Sigmoid colon (tissue), 7 donors: ENCODE results near the gene TSPO2. TPM values are rescaled to one million over a fixed set of nuclear protein-coding genes. Genes with fewer than 3 reads are reported as not detected.
A peak's percentile ranks its signal among the peaks of the same experiment; 100 is the strongest.

Source experiments
- DNase-seq: peaks from one replicate; pipeline ENCODE4 v3.0.0-alpha.2; 2019
- H3K27ac ChIP-seq, 4 donors: fragments of 200-600 bp; sonication (generic); one replicate each; pipeline ENCODE4 v1.5.1; 2016 to 2019; ENCODE audit warnings: mild to moderate bottlenecking in 1 of 4
- H3K27me3 ChIP-seq, 3 donors: fragments of 200-600 bp; sonication (generic); one replicate each; pipeline ENCODE4 v1.5.1; 2019; ENCODE audit warnings: mild to moderate bottlenecking in 1 of 3
- H3K36me3 ChIP-seq, 4 donors: fragments of 200-600 bp; sonication (generic); one replicate each; pipeline ENCODE4 v1.5.1; 2016 to 2019
- H3K4me1 ChIP-seq, 4 donors: fragments of 200-600 bp; sonication (generic); one replicate each; pipeline ENCODE4 v1.5.1; 2017 to 2019
- H3K4me3 ChIP-seq, 4 donors: fragments of 200-600 bp; sonication (generic); one replicate each; pipeline ENCODE4 v1.5.1; 2017 to 2019; ENCODE audit warnings: mild to moderate bottlenecking in 2 of 4, moderate library complexity in 1 of 4
- H3K9me3 ChIP-seq, 4 donors: fragments of 200-600 bp in 3 of 4; sonication (generic) in 3 of 4; one replicate each; pipeline versions ENCODE4 v1.5.1 to v1.6.1; 2013 to 2019
- EP300 ChIP-seq, 4 donors: sonication (generic); formaldehyde crosslinking; IDR thresholded peaks; one replicate each; pipeline ENCODE4 v1.6.1; 2017; ENCODE audit warnings: antibody characterized with exemption in 4 of 4
- POLR2A ChIP-seq, 2 donors: fragments of 450-650 bp; IDR thresholded peaks; one replicate each; pipeline ENCODE4 v1.6.1; 2016; ENCODE audit warnings: antibody characterized with exemption in 2 of 2, mild to moderate bottlenecking in 2 of 2, moderate library complexity in 2 of 2
- POLR2AphosphoS5 ChIP-seq, 4 donors: sonication (generic); formaldehyde crosslinking; IDR thresholded peaks; one replicate each; pipeline ENCODE4 v1.6.1; 2017; ENCODE audit warnings: antibody characterized with exemption in 4 of 4
- WGBS, 2 donors: extraction: QIAGEN DNeasy Blood & Tissue Kit; methylation state at CpG; one replicate each; pipeline ENCODE4 v1.1.7; 2013; 5-methylcytosine and 5-hydroxymethylcytosine counted together
- intact Hi-C: fragments of 100-400 bp; cut with DNase I; formaldehyde crosslinking; loops from one replicate; pipeline ENCODE4 v1.15.1; 2023
- polyA plus RNA-seq, 3 donors: library from polyadenylated mRNA; stranded (reverse); fragments of 200-250 nt; gene quantifications; one replicate each; pipeline ENCODE4 v1.2.3, GENCODE V29; 2013
- total RNA-seq, 4 donors: library from RNA; depleted of rRNA; stranded (reverse); fragments of >200 nt; gene quantifications; one replicate each; pipeline ENCODE4 v1.1.0, GENCODE V29; 2016
- TF ChIP-seq, protein P1 (sequence below), 4 experiments: fragments of 450-650 bp in 3 of 4; fragments of 200-600 bp in 1 of 4; IDR thresholded peaks; one replicate each; pipeline ENCODE4 v1.5.1; 2016 to 2019; ENCODE audit warnings: antibody characterized with exemption in 4 of 4, mild to moderate bottlenecking in 3 of 4, moderate library complexity in 2 of 4
- donor health status: healthy with polysubstance abuse.
- donor health status: Bipolar disorder and iron deficiency.
- donor health status: healthy.

Gene TSPO2
- total and polyA plus RNA-seq, 7 donors: 0.48 TPM; not detected in 6

DNA sequence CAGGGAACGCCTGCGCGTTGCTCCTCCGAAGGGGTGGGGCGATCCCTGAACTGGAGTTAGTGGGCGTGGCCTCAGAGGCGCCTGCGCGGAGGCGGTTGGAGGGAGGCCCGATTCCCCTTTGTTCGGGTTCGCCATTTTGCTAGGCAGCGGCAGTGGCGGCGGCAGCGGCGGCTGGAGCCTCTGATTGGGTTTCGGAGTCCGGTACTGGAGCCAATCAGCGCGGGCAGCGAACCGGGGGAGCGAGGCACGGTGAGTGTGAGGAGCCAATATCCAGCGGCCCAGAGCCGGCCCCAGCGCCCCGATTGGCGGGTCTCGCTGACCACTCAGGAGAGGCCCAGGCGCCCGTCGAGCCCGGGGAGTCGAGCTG is 30.6 kb downstream of the TSPO2 start, which contains the start of gene NFYA:
Gene NFYA, plus strand, starts transcription at position 139 of the 367 bp plus-strand sequence. CDS start 6,116 bp downstream, outside the sequence.
- Histone ChIP-seq H3K27ac (peak within 1 kb of the TSS; percentile 96 to 100 (median 99)), H3K4me1 (peaks cover 0 to 32% (median 27%) of the 10 kb centered on the region in 4 donors), H3K36me3 (peaks cover 0 to 18% (median 3%) of the 10 kb centered on the region in 4 donors), H3K27me3 (no peaks in the 10 kb centered on the region), H3K9me3 (no peaks in the 10 kb centered on the region), H3K4me3 (peak within 1 kb of the TSS; percentile 78 to 96 (median 90))
- DNase-seq: no peak
- TF ChIP-seq POLR2AphosphoS5 (IDR thresholded peaks at IDR 0.05) (peak; percentile 69 to 84 (median 76)), EP300 (IDR thresholded peaks at IDR 0.05) (no peak), POLR2A (IDR thresholded peaks at IDR 0.05) (peak in 1 of 2 donors; percentile 45)
- intact Hi-C loops: loop anchor here (10.0 kb wide), 2 partner anchors 712 to 1958 kb away; partner anchors contain the start of genes PRICKLE4, SAYSD1 and TOMM6
- WGBS, 2 donors: 0 to 1% methylated on average over 37 of the region's 37 CpGs

DNA sequence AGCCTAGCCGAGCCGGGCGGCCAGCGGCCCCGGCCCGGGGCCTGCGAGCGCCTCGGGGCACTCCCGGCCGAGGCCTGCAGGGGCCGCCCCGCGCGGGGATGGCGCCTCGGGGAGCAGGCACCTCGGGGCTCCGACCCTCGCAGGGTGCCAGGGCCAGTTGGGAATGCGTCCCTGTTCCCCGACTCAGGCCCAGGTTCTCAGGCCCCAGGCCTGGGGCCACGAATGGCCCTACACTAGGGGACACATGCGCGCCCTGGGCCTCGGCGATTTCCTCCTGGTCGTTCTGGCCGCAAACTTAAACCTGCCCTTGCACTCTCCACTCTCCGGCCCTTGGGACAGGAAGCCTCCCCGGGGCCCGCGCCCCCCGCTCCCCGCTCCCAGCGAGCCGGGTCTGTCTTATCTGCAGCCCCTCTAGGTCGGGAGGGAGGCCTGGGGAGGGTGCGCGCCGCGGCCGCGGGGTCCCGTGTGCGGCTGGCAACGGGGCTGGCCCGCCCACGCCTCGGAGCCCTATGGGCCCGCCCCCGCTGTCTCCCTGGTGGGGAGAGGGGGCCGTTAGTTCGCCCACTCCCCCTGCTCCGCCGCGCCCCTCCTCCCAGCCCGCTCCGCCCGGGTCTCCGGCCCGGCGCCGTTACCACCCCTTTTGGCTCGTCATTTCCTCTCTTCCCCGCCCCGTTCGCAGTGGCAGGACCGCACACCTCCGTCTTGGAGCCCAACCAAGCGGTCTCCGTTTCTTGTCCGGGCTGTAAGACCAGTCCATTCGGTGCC is 31.1 kb downstream of the TSPO2 start:
- TF ChIP-seq, protein P1, sequence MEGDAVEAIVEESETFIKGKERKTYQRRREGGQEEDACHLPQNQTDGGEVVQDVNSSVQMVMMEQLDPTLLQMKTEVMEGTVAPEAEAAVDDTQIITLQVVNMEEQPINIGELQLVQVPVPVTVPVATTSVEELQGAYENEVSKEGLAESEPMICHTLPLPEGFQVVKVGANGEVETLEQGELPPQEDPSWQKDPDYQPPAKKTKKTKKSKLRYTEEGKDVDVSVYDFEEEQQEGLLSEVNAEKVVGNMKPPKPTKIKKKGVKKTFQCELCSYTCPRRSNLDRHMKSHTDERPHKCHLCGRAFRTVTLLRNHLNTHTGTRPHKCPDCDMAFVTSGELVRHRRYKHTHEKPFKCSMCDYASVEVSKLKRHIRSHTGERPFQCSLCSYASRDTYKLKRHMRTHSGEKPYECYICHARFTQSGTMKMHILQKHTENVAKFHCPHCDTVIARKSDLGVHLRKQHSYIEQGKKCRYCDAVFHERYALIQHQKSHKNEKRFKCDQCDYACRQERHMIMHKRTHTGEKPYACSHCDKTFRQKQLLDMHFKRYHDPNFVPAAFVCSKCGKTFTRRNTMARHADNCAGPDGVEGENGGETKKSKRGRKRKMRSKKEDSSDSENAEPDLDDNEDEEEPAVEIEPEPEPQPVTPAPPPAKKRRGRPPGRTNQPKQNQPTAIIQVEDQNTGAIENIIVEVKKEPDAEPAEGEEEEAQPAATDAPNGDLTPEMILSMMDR (IDR thresholded peaks at IDR 0.05): peak in 2 of 4 experiments; percentile 7 to 39
- TF ChIP-seq POLR2A (IDR thresholded peaks at IDR 0.05) (peak; percentile 42 to 70), POLR2AphosphoS5 (IDR thresholded peaks at IDR 0.05) (peak; percentile 74 to 92 (median 84)), EP300 (IDR thresholded peaks at IDR 0.05) (no peak)
- peaks cover 0 to 12% (median 2%) of the 10 kb centered on the region in 4 donors for H3K36me3 ChIP-seq
- H3K4me3 ChIP-seq: peak overlapping the region; percentile 78 to 96 (median 90)
- WGBS, 2 donors: 0 to 1% methylated on average over 74 of the region's 74 CpGs
- peaks cover 0 to 32% (median 27%) of the 10 kb centered on the region in 4 donors for H3K4me1 ChIP-seq
- H3K9me3 ChIP-seq: no peaks in the 10 kb centered on the region
- no peaks in the 10 kb centered on the region for H3K27me3 ChIP-seq
- DNase-seq: peak; percentile 92
- intact Hi-C loops: loop anchor here (10.0 kb wide), 2 partner anchors 711 to 1959 kb away; partner anchors contain the start of genes PRICKLE4, SAYSD1 and TOMM6
- peak overlapping the region; percentile 96 to 100 (median 99) for H3K27ac ChIP-seq

DNA sequence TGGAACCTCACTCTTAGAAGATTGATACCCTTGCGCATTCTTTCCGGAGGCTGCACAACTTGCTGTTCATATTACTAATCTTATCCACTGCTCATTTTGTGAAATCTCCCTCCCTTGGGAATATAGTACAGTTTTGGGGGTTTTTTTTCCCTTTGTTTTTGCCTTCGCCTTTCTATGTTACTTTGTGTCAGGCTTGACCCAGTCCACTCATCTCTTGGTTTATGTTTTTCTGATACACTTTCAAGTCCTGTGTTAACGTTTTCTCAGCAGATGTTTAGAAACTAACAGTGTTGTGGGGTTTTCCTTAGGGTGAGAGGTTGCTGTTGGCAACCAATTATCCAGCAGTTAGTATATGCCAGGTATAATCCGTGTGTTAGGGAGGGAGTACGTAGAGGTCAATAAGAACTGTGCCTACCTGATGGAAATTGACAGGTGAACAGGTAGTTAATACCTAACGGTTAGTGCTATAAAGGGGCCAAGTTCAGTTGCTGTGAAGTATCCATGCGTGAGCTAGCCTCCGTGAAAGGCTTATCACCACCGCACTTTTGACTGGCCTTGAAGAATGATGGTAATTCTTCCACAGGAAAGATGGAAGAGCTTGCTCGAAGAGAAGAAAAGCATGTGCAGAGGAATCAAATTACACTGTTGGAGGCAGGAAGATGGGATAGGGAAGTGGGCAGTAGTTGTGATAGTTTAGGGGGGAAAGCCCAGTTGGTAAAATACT is 31.9 kb downstream of the TSPO2 start:
- peak overlapping the region; percentile 96 to 100 (median 99) for H3K27ac ChIP-seq
- H3K9me3 ChIP-seq: no peaks in the 10 kb centered on the region
- H3K27me3 ChIP-seq: no peaks in the 10 kb centered on the region
- H3K4me3 ChIP-seq: peak overlapping the region; percentile 78 to 96 (median 90)
- DNase-seq: no peak
- H3K36me3 ChIP-seq: peaks cover 0 to 8% (median 0%) of the 10 kb centered on the region in 4 donors
- intact Hi-C loops: loop anchor here (10.0 kb wide), 2 partner anchors 711 to 1959 kb away; partner anchors contain the start of genes PRICKLE4, SAYSD1 and TOMM6
- TF ChIP-seq POLR2AphosphoS5 (IDR thresholded peaks at IDR 0.05) (no peak), POLR2A (IDR thresholded peaks at IDR 0.05) (no peak)
- peaks cover 0 to 32% (median 27%) of the 10 kb centered on the region in 4 donors for H3K4me1 ChIP-seq
- 2 to 7% methylated on average over 11 of the region's 11 CpGs for WGBS, 2 donors

DNA sequence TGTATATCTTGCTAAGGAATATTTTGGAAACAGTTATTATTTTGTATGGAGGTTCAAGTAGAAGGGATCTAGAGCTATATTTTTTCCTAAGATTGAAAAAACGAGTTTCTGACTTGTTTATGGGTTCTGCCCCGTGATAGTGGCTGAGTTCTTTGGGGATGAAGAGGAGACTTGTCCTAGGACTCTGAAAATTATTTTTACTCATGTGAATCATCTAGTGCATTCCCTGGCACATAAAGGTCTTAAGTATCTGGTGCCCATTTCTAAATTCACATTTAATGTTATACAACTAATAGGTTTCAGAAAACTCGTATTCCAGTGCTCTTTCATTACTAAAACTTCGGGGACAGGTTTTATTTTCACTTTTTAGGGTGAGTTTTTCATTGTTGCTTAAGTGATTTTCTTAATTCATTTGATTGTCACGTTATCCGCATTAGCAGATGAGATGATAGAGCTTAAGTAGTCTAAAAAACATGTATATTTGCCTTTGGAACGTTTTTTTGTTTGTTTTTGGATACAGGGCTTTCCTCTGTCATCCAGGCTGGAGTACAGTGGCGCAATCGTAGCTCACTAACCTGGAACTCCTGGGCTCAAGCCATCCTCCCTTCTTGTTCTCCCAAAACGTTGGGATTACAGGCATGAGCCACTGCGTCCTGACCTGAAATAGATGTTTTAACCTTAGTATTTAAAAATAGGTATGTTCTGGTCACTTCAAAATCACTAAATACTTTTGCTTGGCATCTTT is 32.6 kb downstream of the TSPO2 start:
- peaks cover 0 to 32% (median 27%) of the 10 kb centered on the region in 4 donors for H3K4me1 ChIP-seq
- H3K4me3 ChIP-seq: peak overlapping the region in 3 of 4 donors; percentile 87 to 96 (median 94)
- 22 to 57% methylated on average over 11 of the region's 11 CpGs for WGBS, 2 donors

More for the DNA sequence above, 32.6 kb downstream of the TSPO2 start:
- Histone ChIP-seq H3K27ac (peak overlapping the region; percentile 96 to 100 (median 99)), H3K9me3 (no peaks in the 10 kb centered on the region), H3K36me3 (peaks cover 0 to 10% (median 4%) of the 10 kb centered on the region in 4 donors), H3K27me3 (no peaks in the 10 kb centered on the region)
- no peak for DNase-seq
- intact Hi-C loops: loop anchor here (10.0 kb wide), 2 partner anchors 710 to 1960 kb away; partner anchors contain the start of genes PRICKLE4, SAYSD1 and TOMM6
- TF ChIP-seq POLR2A (IDR thresholded peaks at IDR 0.05) (no peak), POLR2AphosphoS5 (IDR thresholded peaks at IDR 0.05) (no peak), EP300 (IDR thresholded peaks at IDR 0.05) (no peak)
- TF ChIP-seq, protein P1 (IDR thresholded peaks at IDR 0.05): no peak
